COLO668 (cell line): ENCODE measurements around the gene SNX6.
"Not testable (repeated sequence)": the region's sequence is repeated elsewhere in the genome, so short reads cannot be mapped to it uniquely, and the experiment has no call there.

ENCODE experiments used
- DNase-seq: peaks from one replicate; lab custom pipeline; 2025; ENCODE audit not compliant: unreplicated experiment; lab: John Stamatoyannopoulos, UW

SNX6 gene

GRCh38 chr14:34569750-34570149, 60.2 kb downstream of the SNX6 start:
- DNase-seq = no peak

DNA sequence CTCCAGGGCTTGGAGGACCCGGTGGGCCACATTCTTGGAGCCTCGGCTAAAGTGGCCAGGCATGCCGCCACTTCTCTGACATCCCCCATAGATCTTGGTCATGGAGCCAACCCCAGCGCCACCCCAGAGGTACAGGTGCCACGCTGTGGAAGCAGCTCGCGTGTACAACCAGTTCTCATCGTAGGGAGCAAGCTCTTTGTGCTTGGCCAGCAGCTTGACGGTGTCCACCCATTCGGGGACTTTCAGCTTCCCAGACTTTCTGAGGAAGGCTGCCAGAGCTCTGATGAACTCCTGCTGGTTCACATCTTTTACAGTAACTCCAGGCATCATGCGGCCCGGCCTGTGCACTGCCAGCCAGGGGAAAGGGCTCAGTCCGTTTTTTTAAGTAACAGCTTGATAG, 61.1 kb downstream of the SNX6 start:
- no peak for DNase-seq

DNA sequence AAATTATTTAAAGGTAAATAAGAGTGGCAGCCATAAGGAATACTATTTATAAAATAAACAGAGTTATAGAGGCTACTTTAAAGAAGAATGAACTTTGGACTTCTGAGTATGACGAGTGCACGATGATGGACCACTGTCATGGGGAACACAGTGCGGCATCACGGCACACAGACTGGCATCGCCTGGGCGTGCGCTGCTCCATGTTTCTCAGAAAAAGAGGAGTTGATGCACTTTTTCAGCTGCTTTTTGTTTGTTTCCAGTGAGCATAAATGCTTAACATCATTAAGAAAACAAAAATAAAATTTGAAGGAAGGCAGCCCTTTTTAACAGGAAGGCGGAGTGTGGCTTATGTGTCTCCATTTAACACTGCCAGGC, 67.2 kb downstream of the SNX6 start:
- no peak for DNase-seq

DNA sequence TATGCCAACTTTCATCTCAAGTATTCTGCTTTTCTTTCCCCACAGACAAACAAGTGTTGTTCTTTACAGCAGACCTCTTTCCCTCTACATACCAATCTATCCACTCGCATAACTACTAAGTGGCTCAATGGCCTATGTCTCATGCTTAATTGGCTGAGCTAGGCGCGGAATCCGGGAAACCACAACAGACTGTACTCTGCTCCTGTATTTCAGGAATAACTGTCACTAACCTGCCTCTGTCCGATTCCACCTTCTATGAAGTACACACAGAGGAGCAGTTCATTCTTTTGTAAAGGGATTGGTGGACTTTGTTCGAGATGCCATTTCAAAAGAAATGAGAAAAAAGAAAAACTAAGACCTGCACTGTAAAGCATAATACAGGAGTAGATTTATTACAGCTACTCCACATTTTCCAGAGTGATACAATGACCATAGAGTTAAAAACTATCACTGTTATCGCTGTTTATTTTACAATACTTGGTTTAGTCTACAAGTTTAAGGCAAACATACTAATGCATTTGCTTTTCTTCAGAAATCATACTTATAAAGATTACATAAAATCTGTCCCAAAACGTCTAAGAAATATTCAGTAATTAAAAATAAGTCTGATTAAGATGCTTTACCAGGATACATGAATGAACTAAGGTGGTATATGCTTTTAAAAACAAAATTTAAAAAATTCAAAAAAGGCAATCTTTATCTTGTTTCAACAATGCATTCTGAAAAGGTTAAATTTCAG, 67.7 kb downstream of the SNX6 start:
- DNase-seq = not testable (repeated sequence)

- DNase-seq = not testable (repeated sequence)
Measured at GRCh38 chr14:34556498-34556829, 73.5 kb downstream of the SNX6 start.

DNA sequence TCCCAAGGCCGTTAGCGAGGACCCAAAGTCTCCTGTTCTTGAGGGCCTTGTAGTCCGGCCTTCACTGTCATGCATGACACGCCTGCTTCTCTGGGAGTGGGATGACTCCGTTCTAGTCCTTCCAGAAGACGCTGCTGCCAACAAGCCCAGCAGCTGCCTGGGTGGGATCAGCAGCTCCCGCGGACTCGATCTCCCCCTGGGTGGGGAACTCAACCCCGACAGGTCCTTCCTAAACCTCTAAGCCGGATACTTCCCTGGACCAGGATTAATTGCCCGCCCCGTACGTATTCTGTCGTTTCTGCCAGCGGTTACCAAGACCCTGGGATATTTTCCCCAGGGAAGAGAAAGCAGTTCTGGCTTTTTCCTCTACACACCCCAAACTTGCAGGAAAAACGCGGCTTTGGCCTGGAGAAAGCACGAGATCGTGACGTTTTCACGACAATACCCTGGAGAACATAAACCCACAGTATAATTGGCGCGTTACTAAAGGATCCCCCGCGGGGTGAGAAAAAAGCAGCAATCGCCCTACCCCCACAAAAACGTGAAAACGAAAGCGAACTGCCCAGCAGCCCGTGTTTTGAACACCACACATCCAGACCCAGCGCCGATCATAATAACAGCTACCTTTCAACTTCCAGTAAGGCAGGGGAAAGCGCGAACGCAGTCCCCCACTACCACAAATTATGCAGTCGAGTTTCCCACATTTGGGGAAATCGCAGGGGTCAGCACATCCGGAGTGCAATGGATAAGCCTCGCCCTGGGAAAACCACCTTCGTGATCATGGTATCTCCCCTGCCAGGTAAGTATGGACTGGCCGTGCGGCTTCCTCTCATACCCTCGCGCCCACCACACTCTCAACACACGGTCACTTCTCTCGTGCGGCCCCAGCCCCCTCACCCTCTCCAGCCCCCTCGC, 74.1 kb downstream of the SNX6 start:
- not testable (repeated sequence) for DNase-seq

GRCh38 chr14:34554540-34555250, 75.3 kb downstream of the SNX6 start:
- DNase-seq = no peak

GRCh38 chr14:34549276-34549966, 80.5 kb downstream of the SNX6 start:
- DNase-seq = not testable (repeated sequence)

- no peak for DNase-seq
Measured at GRCh38 chr14:34548472-34548981, 81.4 kb downstream of the SNX6 start.

DNA sequence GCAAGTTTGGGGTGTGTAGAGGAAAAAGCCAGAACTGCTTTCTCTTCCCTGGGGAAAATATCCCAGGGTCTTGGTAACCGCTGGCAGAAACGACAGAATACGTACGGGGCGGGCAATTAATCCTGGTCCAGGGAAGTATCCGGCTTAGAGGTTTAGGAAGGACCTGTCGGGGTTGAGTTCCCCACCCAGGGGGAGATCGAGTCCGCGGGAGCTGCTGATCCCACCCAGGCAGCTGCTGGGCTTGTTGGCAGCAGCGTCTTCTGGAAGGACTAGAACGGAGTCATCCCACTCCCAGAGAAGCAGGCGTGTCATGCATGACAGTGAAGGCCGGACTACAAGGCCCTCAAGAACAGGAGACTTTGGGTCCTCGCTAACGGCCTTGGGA, 82.8 kb downstream of the SNX6 start:
- not testable (repeated sequence) for DNase-seq

DNA sequence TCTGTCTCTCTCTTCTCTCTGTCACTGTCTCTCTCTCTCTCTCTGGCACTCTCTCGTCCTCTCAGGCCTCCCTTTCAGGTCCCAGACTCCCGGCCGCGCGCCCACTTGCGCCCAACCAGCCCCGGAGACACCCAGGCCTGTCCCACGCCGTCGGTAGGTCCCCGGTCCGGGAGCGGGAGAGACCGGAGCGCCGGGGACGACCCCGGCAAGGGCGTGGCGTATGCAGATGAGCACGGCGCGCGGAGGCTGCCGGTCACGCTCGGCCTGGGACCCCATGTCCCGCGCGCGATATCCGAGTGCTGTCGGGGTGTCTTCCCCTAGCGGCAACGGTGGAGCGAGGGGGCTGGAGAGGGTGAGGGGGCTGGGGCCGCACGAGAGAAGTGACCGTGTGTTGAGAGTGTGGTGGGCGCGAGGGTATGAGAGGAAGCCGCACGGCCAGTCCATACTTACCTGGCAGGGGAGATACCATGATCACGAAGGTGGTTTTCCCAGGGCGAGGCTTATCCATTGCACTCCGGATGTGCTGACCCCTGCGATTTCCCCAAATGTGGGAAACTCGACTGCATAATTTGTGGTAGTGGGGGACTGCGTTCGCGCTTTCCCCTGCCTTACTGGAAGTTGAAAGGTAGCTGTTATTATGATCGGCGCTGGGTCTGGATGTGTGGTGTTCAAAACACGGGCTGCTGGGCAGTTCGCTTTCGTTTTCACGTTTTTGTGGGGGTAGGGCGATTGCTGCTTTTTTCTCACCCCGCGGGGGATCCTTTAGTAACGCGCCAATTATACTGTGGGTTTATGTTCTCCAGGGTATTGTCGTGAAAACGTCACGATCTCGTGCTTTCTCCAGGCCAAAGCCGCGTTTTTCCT, 83.4 kb downstream of the SNX6 start:
- DNase-seq = not testable (repeated sequence)

- not testable (repeated sequence) for DNase-seq
Measured at GRCh38 chr14:34540181-34541059, 89.5 kb downstream of the SNX6 start.

DNA sequence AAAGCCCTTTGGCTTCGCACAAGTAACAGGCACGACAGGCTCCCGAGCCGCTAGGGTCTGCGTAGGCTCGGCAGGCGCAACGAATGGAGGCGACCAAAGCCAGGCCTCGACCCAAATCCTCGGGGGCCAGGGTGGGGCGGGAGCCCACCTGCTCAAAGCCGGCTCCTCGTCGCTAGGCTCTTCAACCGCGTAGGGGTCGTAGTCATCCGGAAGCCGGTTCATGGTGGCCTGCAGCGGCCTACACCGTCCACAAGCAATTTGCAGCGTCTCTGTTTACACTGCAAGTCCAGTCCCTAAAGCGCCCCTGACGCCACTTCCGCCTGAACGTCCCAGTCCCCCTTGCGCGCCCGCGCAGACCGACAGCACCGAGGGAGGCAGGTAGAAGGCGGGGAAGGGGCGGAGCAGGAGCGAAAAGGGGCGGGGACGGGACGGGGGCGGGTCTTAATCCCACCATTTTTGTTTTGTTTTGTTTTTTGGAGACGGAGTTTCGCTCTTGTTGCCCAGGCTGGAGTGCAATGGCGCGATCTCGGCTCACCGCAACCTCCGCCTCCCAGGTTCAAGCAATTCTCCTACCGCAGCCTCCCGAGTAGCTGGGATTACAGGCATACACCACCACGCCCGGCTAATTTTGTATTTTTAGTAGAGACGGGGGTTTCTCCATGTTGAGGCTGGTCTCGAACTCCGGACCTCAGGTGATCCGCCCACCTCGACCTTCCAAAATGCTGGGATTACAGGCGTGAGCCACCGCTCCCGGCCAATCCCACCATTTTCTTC, 90.4 kb downstream of the SNX6 start, which contains the start of gene EAPP:
Gene EAPP, minus strand, starts transcription at position 295 of the 774 bp plus-strand sequence. Its CDS starts 73 bp downstream, at position 222.
- DNase-seq = no peak

DNA sequence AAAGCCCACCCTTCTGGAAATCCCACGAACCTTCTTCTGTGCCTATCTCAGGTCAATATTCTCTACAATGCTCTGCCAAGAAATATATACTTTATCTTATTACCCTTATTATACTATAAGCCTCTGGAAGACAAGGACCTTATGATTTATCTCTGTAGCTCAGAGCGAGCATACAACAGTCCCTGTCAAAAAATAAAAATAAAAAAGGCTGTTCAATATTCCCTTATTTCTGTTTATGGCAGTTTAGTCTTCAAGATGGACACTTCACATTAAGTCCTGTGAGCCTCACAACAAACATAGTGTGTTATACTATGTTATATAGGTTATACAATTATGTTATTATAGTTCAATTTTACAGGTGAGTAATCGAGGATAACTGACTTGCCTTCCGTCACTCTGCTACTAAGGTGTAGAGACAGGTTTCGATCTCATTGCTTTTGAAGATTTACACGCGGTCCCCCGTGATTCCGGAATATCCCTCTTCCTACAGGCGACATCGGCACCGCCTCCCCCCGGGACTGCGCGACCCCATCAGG, 91.0 kb downstream of the SNX6 start:
- DNase-seq = no peak

DNA sequence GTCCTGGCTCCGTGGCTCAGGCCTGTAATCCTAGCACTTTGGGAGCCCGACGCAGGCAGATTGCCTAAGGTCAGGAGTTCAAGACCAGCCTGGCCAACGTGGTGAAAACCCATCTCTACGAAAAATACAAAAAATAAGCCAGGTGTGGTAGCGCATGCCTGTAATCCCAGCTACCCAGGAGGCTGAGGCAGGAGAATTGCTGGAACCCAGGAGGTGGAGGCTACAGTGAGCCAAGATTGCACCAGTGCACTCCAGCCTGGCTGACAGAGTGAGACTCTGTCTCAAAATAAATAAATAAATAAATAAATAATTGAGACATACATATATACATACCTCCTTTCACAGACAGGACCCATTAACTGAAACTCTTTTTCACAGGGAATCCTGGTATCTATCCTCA, 91.9 kb downstream of the SNX6 start:
- DNase-seq = not testable (repeated sequence)

DNA sequence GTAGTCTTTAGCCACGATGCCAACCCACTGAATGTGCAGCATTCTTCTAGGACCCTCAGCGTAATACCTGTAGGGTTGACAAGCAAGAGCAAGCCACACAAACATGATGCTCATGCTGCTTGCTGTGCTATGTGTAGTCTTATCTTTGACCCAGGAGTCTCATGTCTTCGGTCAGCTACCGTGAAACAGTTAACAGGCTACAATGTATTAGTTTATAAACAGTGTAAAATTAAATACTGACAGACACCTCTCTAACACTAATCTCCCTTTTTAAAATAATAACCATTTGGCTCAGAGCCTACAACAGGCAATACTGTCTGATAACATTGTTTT, 92.3 kb downstream of the SNX6 start:
- no peak for DNase-seq

DNA sequence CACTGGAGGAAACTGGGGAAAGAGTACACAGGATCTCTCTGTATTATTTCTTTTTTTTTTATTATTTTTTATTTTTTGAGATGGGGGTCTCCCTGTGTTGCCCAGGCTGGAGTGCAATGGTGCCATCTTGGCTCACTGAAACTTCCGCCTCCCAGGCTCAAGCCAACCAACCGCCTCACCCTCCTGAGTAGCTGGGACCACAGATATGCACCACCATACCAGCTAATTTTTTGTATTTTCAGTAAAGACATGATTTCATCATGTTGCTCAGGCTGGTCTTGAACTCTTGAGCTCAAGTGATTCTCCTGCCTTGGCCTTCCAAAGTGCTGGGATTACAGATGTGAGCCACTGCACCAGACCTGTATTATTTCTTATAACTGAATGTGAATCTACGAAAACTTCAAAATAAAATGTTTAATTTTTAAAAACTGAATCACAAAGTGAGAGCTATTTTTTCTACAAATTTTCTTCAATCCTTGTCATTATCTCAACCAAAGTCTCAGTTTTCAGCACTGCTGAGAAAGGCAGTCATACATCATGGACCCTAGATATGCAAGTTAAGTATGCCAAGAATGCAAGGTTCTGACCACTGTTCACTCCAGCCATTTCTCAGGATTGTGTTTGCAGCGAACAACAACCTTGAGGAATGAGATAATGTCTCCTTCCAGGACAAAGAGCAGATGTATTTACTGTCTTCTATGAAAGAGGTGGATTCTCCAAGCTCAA, 92.8 kb downstream of the SNX6 start:
- DNase-seq = no peak
